VCaP (cell line): ENCODE measurements around the gene RAVER1.

Experiments
- H3K27ac ChIP-seq: fragments of 450-650 bp; 2 replicates; pipeline ENCODE4 v1.5.1; 2017
- CTCF ChIP-seq: fragments of 450-650 bp; conservative IDR thresholded peaks from 2 replicates; pipeline ENCODE4 v1.5.1; 2017; ENCODE audit warnings: mild to moderate bottlenecking, moderate library complexity

The RAVER1 gene

GRCh38 chr19:10271543-10272086, 61.7 kb downstream of the RAVER1 start:
- peak overlapping the region; percentile 64 for H3K27ac ChIP-seq
- no peak for TF ChIP-seq CTCF

- H3K27ac ChIP-seq: peak within 1 kb of the TSS; percentile 64
- TF ChIP-seq CTCF: no peak
These were observed 62.5 kb downstream of the RAVER1 start, which contains the start of gene ICAM1 for GRCh38 chr19:10270616-10271394. Gene ICAM1, plus strand, starts transcription at chr19:10271120. Its CDS starts 40 bp downstream, at chr19:10271160.

GRCh38 chr19:10270180-10270615, 63.1 kb downstream of the RAVER1 start:
- H3K27ac ChIP-seq: peak overlapping the region; percentile 64
- no peak for TF ChIP-seq CTCF

- peak overlapping the region; percentile 64; the same call in 1 of the 2 replicates for H3K27ac ChIP-seq
- peak; percentile 90 for TF ChIP-seq CTCF
These were observed 63.8 kb downstream of the RAVER1 start for GRCh38 chr19:10269333-10270179.

GRCh38 chr19:10268071-10268470, 65.3 kb downstream of the RAVER1 start:
- no peak for TF ChIP-seq CTCF
- H3K27ac ChIP-seq: no peak overlapping the region

- TF ChIP-seq CTCF: no peak
- H3K27ac ChIP-seq: no peak overlapping the region
These were observed 66.6 kb downstream of the RAVER1 start for GRCh38 chr19:10266706-10267105.
